Activated T-helper 17 cell treated with anti-CD3 and anti-CD28 coated beads, Interleukin-2, amount 50 U/mL, for 72 hours (primary cell): ENCODE data around the gene HMGN1. TPM values are rescaled to one million over a fixed set of nuclear protein-coding genes. Genes with fewer than 3 reads are reported as not detected.

Source experiments
- ATAC-seq: fragments of 150-1000 bp; cut with Tn5 transposase; replicated peaks from 2 replicates; pipeline ENCODE4 v1.10.0; 2021; ENCODE audit warnings: mild to moderate bottlenecking, moderate library complexity
- H3K27ac Mint-ChIP-seq: one replicate; pipeline ENCODE4 v1.8.0; 2022; ENCODE audit warnings: mixed read lengths
- H3K27me3 Mint-ChIP-seq: one replicate; pipeline ENCODE4 v1.8.0; 2022; ENCODE audit warnings: mixed read lengths
- H3K36me3 Mint-ChIP-seq: one replicate; pipeline ENCODE4 v1.8.0; 2022; ENCODE audit warnings: low read depth, mild to moderate bottlenecking, mixed read lengths
- H3K4me1 Mint-ChIP-seq: one replicate; pipeline ENCODE4 v1.8.0; 2022; ENCODE audit warnings: mixed read lengths
- H3K4me3 Mint-ChIP-seq: one replicate; pipeline ENCODE4 v1.8.0; 2022; ENCODE audit warnings: mild to moderate bottlenecking, mixed read lengths
- H3K9me3 Mint-ChIP-seq: one replicate; pipeline ENCODE4 v1.8.0; 2022; ENCODE audit warnings: mixed read lengths
- total RNA-seq, 2 donors: library from RNA; stranded (reverse); gene quantifications; one replicate each; pipeline ENCODE4 v1.2.3, GENCODE V29; 2022

The HMGN1 gene
- total RNA-seq, 2 donors from 2014 or later, result 254 to 398 TPM

GRCh38 chr21:39330001-39330400 lies 18.9 kb downstream of the HMGN1 start:
- no peak for ATAC-seq
- H3K27me3 Mint-ChIP-seq, result peaks cover 4% of the 10 kb centered on the region
- no peak overlapping the region for H3K27ac Mint-ChIP-seq
- no peaks in the 10 kb centered on the region for H3K4me1 Mint-ChIP-seq
- H3K36me3 Mint-ChIP-seq, result no peaks in the 10 kb centered on the region
- no peak overlapping the region for H3K4me3 Mint-ChIP-seq
- H3K9me3 Mint-ChIP-seq, result no peaks in the 10 kb centered on the region

- no peak for ATAC-seq
- no peak overlapping the region for H3K27ac Mint-ChIP-seq
- H3K27me3 Mint-ChIP-seq, result peaks cover 4% of the 10 kb centered on the region
- H3K4me3 Mint-ChIP-seq, result no peak overlapping the region
- H3K36me3 Mint-ChIP-seq, result no peaks in the 10 kb centered on the region
- H3K4me1 Mint-ChIP-seq, result no peaks in the 10 kb centered on the region
- no peaks in the 10 kb centered on the region for H3K9me3 Mint-ChIP-seq
Observed at GRCh38 chr21:39327727-39328126, 21.2 kb downstream of the HMGN1 start.

DNA sequence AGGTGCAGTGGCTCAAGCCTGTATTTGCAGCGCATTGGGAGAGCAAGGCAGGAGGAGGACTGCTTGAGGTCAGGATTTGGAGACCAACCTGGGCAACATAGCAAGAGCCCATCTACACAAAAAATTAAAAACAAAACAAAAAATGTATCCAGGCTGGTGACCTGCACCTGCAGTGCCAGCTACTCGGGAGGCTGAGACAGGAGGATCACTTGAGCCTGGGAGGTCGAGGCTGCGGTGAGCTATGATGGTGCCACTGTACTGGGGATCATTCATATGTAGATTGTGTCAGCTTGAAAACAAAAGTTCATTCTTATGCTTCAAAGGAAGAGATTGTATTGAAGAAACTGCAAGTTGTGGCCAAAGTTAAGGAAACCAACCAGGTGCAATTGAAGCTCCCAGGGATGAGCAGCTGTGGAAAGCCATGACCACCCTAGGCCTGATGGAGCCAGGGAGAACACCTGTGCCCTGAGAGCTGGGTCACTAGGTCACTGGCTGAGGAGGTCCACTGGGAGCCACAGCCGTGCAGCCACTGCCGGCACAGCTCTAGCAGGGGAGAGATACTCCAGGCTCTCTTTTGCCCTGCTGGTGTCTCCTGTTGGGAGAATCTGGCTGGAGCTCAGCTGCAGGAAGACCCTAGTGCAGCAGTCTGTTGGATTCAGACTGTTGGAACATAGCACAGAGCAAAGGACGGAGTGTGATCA lies 22.1 kb downstream of the HMGN1 start:
- H3K27me3 Mint-ChIP-seq, result peaks cover 4% of the 10 kb centered on the region

GRCh38 chr21:39325458-39325857 lies 23.4 kb downstream of the HMGN1 start:
- H3K9me3 Mint-ChIP-seq, result no peaks in the 10 kb centered on the region
- ATAC-seq, result no peak
- H3K4me3 Mint-ChIP-seq, result no peak overlapping the region
- peaks cover 4% of the 10 kb centered on the region for H3K27me3 Mint-ChIP-seq
- no peaks in the 10 kb centered on the region for H3K4me1 Mint-ChIP-seq
- H3K27ac Mint-ChIP-seq, result no peak overlapping the region
- H3K36me3 Mint-ChIP-seq, result no peaks in the 10 kb centered on the region

More for the DNA sequence above, 22.1 kb downstream of the HMGN1 start:
- no peak overlapping the region for H3K27ac Mint-ChIP-seq
- no peaks in the 10 kb centered on the region for H3K4me1 Mint-ChIP-seq
- no peaks in the 10 kb centered on the region for H3K9me3 Mint-ChIP-seq
- no peaks in the 10 kb centered on the region for H3K36me3 Mint-ChIP-seq
- H3K4me3 Mint-ChIP-seq, result no peak overlapping the region
- ATAC-seq, result no peak

DNA sequence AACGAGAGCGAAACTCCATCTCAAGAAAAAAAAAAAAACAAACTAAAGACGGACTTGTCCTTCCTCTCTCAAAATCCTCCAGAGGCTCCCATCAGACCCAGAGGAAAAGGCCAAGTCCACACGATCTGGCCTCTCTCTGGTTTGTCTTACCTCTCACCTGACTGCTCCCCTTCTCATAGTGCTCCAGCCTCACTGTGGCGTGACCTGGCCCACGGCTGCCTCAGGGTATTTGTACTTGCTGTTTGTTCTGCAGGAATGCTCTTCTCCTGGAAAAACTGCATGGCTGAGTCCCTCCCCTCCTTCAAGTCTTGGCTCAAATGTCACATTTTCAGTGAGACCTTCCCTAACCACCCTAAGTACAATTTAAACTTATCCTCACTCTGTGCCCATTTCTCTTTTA lies 27.5 kb downstream of the HMGN1 start:
- ATAC-seq, result no peak
- H3K4me1 Mint-ChIP-seq, result no peaks in the 10 kb centered on the region
- H3K27me3 Mint-ChIP-seq, result peaks cover 2% of the 10 kb centered on the region
- no peak overlapping the region for H3K4me3 Mint-ChIP-seq
- H3K27ac Mint-ChIP-seq, result no peak overlapping the region
- no peaks in the 10 kb centered on the region for H3K36me3 Mint-ChIP-seq
- no peaks in the 10 kb centered on the region for H3K9me3 Mint-ChIP-seq

GRCh38 chr21:39319814-39320332 lies 29.0 kb downstream of the HMGN1 start:
- no peak overlapping the region for H3K4me3 Mint-ChIP-seq
- H3K4me1 Mint-ChIP-seq, result peaks cover 10% of the 10 kb centered on the region
- no peak for ATAC-seq
- no peaks in the 10 kb centered on the region for H3K27me3 Mint-ChIP-seq
- no peaks in the 10 kb centered on the region for H3K9me3 Mint-ChIP-seq
- H3K36me3 Mint-ChIP-seq, result no peaks in the 10 kb centered on the region
- no peak overlapping the region for H3K27ac Mint-ChIP-seq

DNA sequence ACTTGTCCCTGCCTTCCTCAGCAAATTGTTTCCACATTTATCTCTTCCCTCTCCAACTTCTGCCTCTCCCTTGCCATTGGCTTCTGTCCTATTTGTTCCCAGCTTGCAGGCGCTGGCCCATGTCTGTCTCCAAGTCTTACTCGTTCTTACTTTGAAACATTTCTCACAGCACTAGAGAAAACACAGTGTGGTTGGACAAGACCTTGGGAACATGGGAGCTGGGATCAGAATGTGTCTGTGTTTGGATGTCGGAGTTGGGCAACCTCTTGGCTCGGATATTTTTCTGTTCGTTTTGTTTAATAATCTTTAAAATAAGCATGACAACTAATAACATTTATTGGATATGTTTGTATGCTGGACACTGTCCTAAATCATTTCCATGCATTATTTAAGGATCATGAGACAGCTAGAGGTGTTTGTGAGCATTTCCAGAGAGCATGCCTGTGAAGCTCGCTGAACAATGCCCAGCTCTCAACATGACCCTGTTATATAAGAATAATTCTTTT lies 29.6 kb downstream of the HMGN1 start:
- no peak overlapping the region for H3K4me3 Mint-ChIP-seq
- H3K9me3 Mint-ChIP-seq, result no peaks in the 10 kb centered on the region
- no peak overlapping the region for H3K27ac Mint-ChIP-seq
- H3K27me3 Mint-ChIP-seq, result no peaks in the 10 kb centered on the region
- ATAC-seq, result no peak
- H3K4me1 Mint-ChIP-seq, result peaks cover 14% of the 10 kb centered on the region
- peaks cover 4% of the 10 kb centered on the region for H3K36me3 Mint-ChIP-seq

GRCh38 chr21:39318091-39318959 lies 30.6 kb downstream of the HMGN1 start:
- no peak for ATAC-seq
- peaks cover 11% of the 10 kb centered on the region for H3K36me3 Mint-ChIP-seq

DNA sequence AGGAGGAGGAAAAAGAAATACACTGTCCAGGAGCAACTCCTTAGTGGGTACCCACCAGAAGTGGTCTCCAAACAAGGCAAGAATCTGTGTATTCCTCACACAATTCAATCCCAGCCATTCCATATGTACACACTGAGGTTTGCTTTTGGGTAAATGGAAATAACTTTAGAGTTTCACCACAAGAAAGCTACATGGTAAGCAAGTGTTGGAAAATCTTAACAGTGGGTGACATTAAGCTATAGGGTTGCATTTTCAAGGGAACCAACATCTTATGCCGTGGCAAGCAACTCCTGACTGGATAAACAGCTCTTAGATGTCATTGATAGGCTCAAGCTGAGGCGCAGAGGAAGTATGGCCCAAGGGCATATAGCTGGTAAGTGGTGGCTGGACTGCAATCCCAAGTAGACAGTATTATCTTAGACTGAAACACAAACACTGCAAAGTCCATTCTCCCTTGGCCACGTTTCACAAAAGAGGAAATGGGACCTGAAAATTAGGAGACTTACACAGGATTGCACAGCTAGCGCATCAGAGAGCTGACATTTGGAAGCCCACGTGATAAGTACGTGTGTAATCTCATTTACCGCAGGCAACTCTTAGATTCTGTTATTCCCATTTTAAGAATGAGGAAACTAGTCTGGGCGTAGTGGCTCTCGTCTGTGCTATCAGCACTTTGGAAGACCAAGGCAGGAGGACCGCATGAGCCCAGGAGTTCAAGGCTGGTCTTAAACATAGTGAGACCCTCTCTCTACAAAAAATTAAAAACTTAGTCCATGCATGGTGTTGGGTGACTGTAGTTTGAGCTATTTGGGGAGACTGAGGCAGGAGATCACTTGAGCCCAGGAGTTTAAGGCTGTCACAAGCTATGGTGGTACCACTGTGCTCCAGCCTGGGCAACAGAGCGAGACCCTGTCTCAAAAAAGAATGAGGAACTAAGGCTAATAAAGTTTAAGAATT lies 31.5 kb downstream of the HMGN1 start:
- Mint-ChIP-seq H3K27ac (no peak overlapping the region), H3K4me1 (peaks cover 16% of the 10 kb centered on the region), H3K27me3 (no peaks in the 10 kb centered on the region), H3K4me3 (no peak overlapping the region), H3K36me3 (peaks cover 14% of the 10 kb centered on the region), H3K9me3 (no peaks in the 10 kb centered on the region)
- no peak for ATAC-seq

More at GRCh38 chr21:39318091-39318959, 30.6 kb downstream of the HMGN1 start:
- H3K27me3 Mint-ChIP-seq, result no peaks in the 10 kb centered on the region
- no peaks in the 10 kb centered on the region for H3K9me3 Mint-ChIP-seq
- H3K4me3 Mint-ChIP-seq, result no peak overlapping the region
- H3K4me1 Mint-ChIP-seq, result peaks cover 16% of the 10 kb centered on the region
- H3K27ac Mint-ChIP-seq, result no peak overlapping the region

DNA sequence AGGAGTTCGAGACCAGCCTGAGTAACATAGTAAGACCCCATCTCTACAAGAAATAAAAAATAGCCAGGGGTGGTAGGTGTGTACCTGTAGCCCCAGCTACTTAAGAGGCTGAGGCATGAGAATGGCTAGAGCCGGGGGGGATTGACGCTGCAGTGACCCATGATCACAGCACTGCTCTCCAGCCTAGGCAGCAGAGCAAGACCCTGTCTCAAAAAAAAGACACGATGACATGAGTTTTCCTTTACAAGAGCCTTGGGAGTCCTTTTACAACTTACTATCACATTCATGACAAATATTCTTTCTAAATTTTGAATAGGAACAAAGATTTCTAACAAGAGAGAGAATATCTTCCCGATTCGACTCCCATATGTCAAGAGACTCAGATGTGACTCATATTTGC lies 32.2 kb downstream of the HMGN1 start:
- Mint-ChIP-seq H3K36me3 (peaks cover 21% of the 10 kb centered on the region), H3K27ac (no peak overlapping the region), H3K4me3 (no peak overlapping the region), H3K9me3 (no peaks in the 10 kb centered on the region), H3K27me3 (no peaks in the 10 kb centered on the region), H3K4me1 (peaks cover 23% of the 10 kb centered on the region)
- ATAC-seq, result no peak

GRCh38 chr21:39315603-39316445 lies 33.1 kb downstream of the HMGN1 start:
- peak; percentile 44 for ATAC-seq
- H3K27me3 Mint-ChIP-seq, result no peaks in the 10 kb centered on the region
- H3K27ac Mint-ChIP-seq, result peak overlapping the region; percentile 33
- no peaks in the 10 kb centered on the region for H3K9me3 Mint-ChIP-seq
- peaks cover 30% of the 10 kb centered on the region for H3K4me1 Mint-ChIP-seq
- peak overlapping the region; percentile 37 for H3K4me3 Mint-ChIP-seq
- peaks cover 30% of the 10 kb centered on the region for H3K36me3 Mint-ChIP-seq

DNA sequence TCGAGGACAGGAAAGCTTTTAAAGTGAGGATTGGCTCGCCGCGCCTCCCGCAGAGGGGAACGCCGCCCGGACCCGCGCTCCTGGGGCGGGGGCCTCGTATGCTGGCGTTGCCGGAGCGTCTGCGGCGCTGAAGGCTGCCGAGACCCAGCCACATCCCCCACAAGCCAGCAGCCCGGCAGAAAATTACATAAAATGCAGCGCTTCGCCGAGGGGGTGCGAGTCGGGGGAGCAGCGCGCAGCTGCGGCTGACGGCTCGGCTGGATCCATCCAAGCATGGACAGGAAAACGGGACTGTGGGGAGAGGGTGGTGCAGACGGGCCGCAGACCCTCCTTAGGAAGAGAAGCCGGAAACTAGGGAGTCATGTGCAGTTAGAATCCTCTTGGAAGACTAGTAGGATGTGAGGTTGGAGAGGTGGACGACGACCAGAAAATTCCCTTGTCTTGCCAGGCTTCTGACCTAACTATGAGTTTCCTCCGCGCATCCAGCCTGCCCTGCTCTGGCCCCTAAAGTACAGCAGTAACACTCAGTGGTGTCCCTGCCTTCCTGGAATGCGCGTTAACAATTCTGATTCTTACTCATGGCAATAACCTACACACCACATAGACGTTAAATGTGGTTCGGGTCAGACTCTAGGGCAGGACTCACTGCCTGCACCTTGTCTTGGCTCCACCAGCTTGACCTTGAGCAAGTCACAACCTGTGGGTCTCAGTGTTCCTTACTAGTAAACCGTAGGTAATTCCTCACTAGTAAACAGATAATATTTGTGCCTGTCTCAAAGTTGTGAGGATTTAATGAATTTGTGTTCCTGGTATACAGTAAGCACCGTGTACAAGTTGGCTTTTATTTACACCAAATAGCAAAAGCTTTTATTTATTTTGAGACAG lies 34.5 kb downstream of the HMGN1 start:
- ATAC-seq, result peak; percentile 68
- Mint-ChIP-seq H3K4me1 (peaks cover 33% of the 10 kb centered on the region), H3K27ac (peak overlapping the region; percentile 96), H3K9me3 (no peaks in the 10 kb centered on the region), H3K4me3 (peak overlapping the region; percentile 93), H3K36me3 (peaks cover 44% of the 10 kb centered on the region), H3K27me3 (no peaks in the 10 kb centered on the region)
